Suprapubic skin (tissue), 4 donors: ENCODE measurements around the gene FOXRED2. TPM values are rescaled to one million over a fixed set of nuclear protein-coding genes. Genes with fewer than 3 reads are reported as not detected.
"Not testable (repeated sequence)": the region's sequence is repeated elsewhere in the genome, so short reads cannot be mapped to it uniquely, and the experiment has no call there.

Experiments used
- DNase-seq, 2 donors: peaks; one replicate each; pipeline ENCODE4 v3.0.0-alpha.2; 2019; ENCODE audit warnings: low spot score in 2 of 2
- H3K27ac ChIP-seq: fragments of 200-600 bp; sonication (generic); one replicate; pipeline ENCODE4 v1.5.1; 2019
- H3K27me3 ChIP-seq: fragments of 200-600 bp; sonication (generic); one replicate; pipeline ENCODE4 v1.5.1; 2019
- H3K36me3 ChIP-seq: fragments of 200-600 bp; sonication (generic); one replicate; pipeline ENCODE4 v1.5.1; 2019
- H3K4me1 ChIP-seq: fragments of 200-600 bp; sonication (generic); one replicate; pipeline ENCODE4 v1.5.1; 2019
- H3K4me3 ChIP-seq: fragments of 200-600 bp; sonication (generic); one replicate; pipeline ENCODE4 v1.5.1; 2019; ENCODE audit warnings: mild to moderate bottlenecking
- H3K9me3 ChIP-seq: fragments of 200-600 bp; sonication (generic); one replicate; pipeline ENCODE4 v1.5.1; 2019
- CTCF ChIP-seq, 2 donors: fragments of 200-600 bp in 1 of 2; fragments of 450-650 bp in 1 of 2; sonication (generic) in 1 of 2; IDR thresholded peaks; one replicate each; pipeline ENCODE4 v1.5.1; 2016 to 2019; ENCODE audit warnings: antibody characterized with exemption in 2 of 2, mild to moderate bottlenecking in 1 of 2, moderate library complexity in 1 of 2
- EP300 ChIP-seq: sonication (generic); formaldehyde crosslinking; IDR thresholded peaks from one replicate; pipeline ENCODE4 v1.6.1; 2017; ENCODE audit warnings: antibody characterized with exemption
- POLR2A ChIP-seq, 2 donors: fragments of 450-650 bp; IDR thresholded peaks; one replicate each; pipeline ENCODE4 v1.6.1; 2017; ENCODE audit warnings: antibody characterized with exemption in 2 of 2, mild to moderate bottlenecking in 2 of 2, moderate library complexity in 2 of 2
- POLR2AphosphoS5 ChIP-seq, 3 donors: sonication (generic); formaldehyde crosslinking; IDR thresholded peaks; one replicate each; pipeline ENCODE4 v1.6.1; 2017; ENCODE audit warnings: antibody characterized with exemption in 3 of 3
- WGBS: methylation state at CpG from one replicate; pipeline ENCODE4 v1.1.5; 2018; 5-methylcytosine and 5-hydroxymethylcytosine counted together
- total RNA-seq, 4 donors: library from RNA; depleted of rRNA; stranded (reverse); fragments of >200 nt; gene quantifications; one replicate each; pipeline ENCODE4 v1.1.0, GENCODE V29; 2016

Gene FOXRED2
- total RNA-seq, 4 donors from 2014 or later: 11.4 to 20.9 (median 14.0) TPM

GRCh38 chr22:36528341-36528740 is 21.5 kb upstream of the FOXRED2 start:
- H3K4me3 ChIP-seq: peak overlapping the region; percentile 66
- peaks cover 27% of the 10 kb centered on the region for H3K36me3 ChIP-seq
- DNase-seq: no peak
- 2% methylated on average over 8 of the region's 8 CpGs for WGBS
- H3K27ac ChIP-seq: peak overlapping the region; percentile 93
- H3K27me3 ChIP-seq: no peaks in the 10 kb centered on the region
- TF ChIP-seq POLR2AphosphoS5 (IDR thresholded peaks at IDR 0.05) (no peak), EP300 (no peak), CTCF (IDR thresholded peaks at IDR 0.05) (no peak)
- peaks cover 22% of the 10 kb centered on the region for H3K4me1 ChIP-seq
- no peaks in the 10 kb centered on the region for H3K9me3 ChIP-seq

- Histone ChIP-seq H3K4me3 (no peak overlapping the region), H3K27ac (no peak overlapping the region), H3K36me3 (peaks cover 83% of the 10 kb centered on the region), H3K27me3 (no peaks in the 10 kb centered on the region), H3K4me1 (peaks cover 8% of the 10 kb centered on the region), H3K9me3 (no peaks in the 10 kb centered on the region)
- no peak for DNase-seq
- TF ChIP-seq POLR2AphosphoS5 (IDR thresholded peaks at IDR 0.05) (no peak), POLR2A (IDR thresholded peaks at IDR 0.05) (no peak), CTCF (IDR thresholded peaks at IDR 0.05) (no peak), EP300 (no peak)
- 96% methylated on average over 6 of the region's 6 CpGs for WGBS
These were observed 15.8 kb upstream of the FOXRED2 start for GRCh38 chr22:36522662-36523061.

GRCh38 chr22:36520423-36520822 is 13.6 kb upstream of the FOXRED2 start:
- H3K9me3 ChIP-seq: no peaks in the 10 kb centered on the region
- DNase-seq: no peak
- no peak overlapping the region for H3K27ac ChIP-seq
- TF ChIP-seq CTCF (IDR thresholded peaks at IDR 0.05) (no peak), POLR2A (IDR thresholded peaks at IDR 0.05) (no peak), EP300 (no peak), POLR2AphosphoS5 (IDR thresholded peaks at IDR 0.05) (no peak)
- no peaks in the 10 kb centered on the region for H3K27me3 ChIP-seq
- no peak overlapping the region for H3K4me3 ChIP-seq
- peaks cover 100% of the 10 kb centered on the region for H3K36me3 ChIP-seq
- 94% methylated on average over 3 of the region's 3 CpGs for WGBS
- H3K4me1 ChIP-seq: no peaks in the 10 kb centered on the region

- H3K4me3 ChIP-seq, H3K9me3 ChIP-seq, DNase-seq, H3K27ac ChIP-seq, H3K27me3 ChIP-seq, H3K4me1 ChIP-seq: not testable (repeated sequence)
- 80% methylated on average over 2 of the region's 2 CpGs for WGBS
- peaks cover 100% of the 10 kb centered on the region for H3K36me3 ChIP-seq
These were observed 13.1 kb upstream of the FOXRED2 start for GRCh38 chr22:36519906-36520305.

GRCh38 chr22:36514766-36515165 is 7.9 kb upstream of the FOXRED2 start:
- H3K4me1 ChIP-seq: peaks cover 15% of the 10 kb centered on the region
- peaks cover 94% of the 10 kb centered on the region for H3K36me3 ChIP-seq
- TF ChIP-seq EP300 (no peak), POLR2A (IDR thresholded peaks at IDR 0.05) (no peak), CTCF (IDR thresholded peaks at IDR 0.05) (no peak), POLR2AphosphoS5 (IDR thresholded peaks at IDR 0.05) (no peak)
- H3K9me3 ChIP-seq: no peaks in the 10 kb centered on the region
- no peak for DNase-seq
- no peaks in the 10 kb centered on the region for H3K27me3 ChIP-seq
- WGBS: 100% methylated on average over 1 of the region's 1 CpG
- H3K27ac ChIP-seq: no peak overlapping the region
- H3K4me3 ChIP-seq: no peak overlapping the region

GRCh38 chr22:36512991-36513390 is 6.2 kb upstream of the FOXRED2 start:
- no peaks in the 10 kb centered on the region for H3K27me3 ChIP-seq
- no peak overlapping the region for H3K27ac ChIP-seq
- no peaks in the 10 kb centered on the region for H3K9me3 ChIP-seq
- H3K4me1 ChIP-seq: peaks cover 23% of the 10 kb centered on the region
- no peak overlapping the region for H3K4me3 ChIP-seq
- H3K36me3 ChIP-seq: peaks cover 77% of the 10 kb centered on the region
- TF ChIP-seq POLR2A (IDR thresholded peaks at IDR 0.05) (no peak), CTCF (IDR thresholded peaks at IDR 0.05) (no peak), EP300 (no peak), POLR2AphosphoS5 (IDR thresholded peaks at IDR 0.05) (no peak)
- DNase-seq: no peak
- WGBS: 84% methylated on average over 4 of the region's 4 CpGs
